ENCODE data around the gene ERBB4.

DNA sequence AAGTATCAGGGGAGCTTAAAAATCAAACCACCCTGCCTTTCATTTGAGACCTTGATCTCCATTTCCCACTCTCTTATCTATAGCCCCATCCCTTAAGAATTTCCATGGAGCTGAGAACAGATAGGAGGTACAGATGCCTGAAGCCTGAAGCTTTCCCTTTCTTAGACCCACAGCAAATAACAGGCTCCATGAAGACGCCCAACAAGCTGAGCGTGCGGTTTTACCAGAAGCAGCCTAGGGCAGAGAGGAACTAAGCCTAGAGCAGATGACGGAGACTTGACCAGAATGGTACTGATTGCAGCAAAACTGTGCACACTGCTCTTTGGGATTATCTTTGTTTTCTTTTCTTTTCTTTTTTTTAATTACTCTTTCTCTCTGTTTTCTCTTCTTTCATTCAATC, 1.7 kb upstream of the ERBB4 start:
- no peak for TF ChIP-seq CTCF (IDR thresholded peaks at IDR 0.05)
- no peak for TF ChIP-seq ZFX (IDR thresholded peaks at IDR 0.05; ENCODE audit: borderline replicate concordance)

Data from 22Rv1 (cell line).